Effector memory CD4-positive, alpha-beta T cell (primary cell): ENCODE results near the gene MYO7B.

ENCODE experiments used
- DNase-seq, 3 donors: peaks; one replicate each; pipeline ENCODE4 v3.0.0-alpha.2; 2020
- H3K27ac ChIP-seq: 2 replicates; pipeline ENCODE4 v1.7.0; 2013; ENCODE audit warnings: mild to moderate bottlenecking, low read length, moderate library complexity; ENCODE audit not compliant: insufficient read depth, poor library complexity, severe bottlenecking
- H3K27me3 ChIP-seq: replicated peaks from 2 replicates; pipeline ENCODE4 v1.7.0; 2013; ENCODE audit warnings: mild to moderate bottlenecking, low read length; ENCODE audit not compliant: insufficient read depth, control insufficient read depth, poor library complexity, severe bottlenecking
- H3K36me3 ChIP-seq: 2 replicates; pipeline ENCODE4 v1.7.0; 2013; ENCODE audit warnings: mild to moderate bottlenecking, low read length, moderate library complexity; ENCODE audit not compliant: control insufficient read depth, insufficient read depth
- H3K4me1 ChIP-seq: 2 replicates; pipeline ENCODE4 v1.7.0; 2013; ENCODE audit warnings: low read length, mild to moderate bottlenecking; ENCODE audit not compliant: control insufficient read depth, insufficient read depth, poor library complexity, severe bottlenecking
- H3K4me3 ChIP-seq: 2 replicates; pipeline ENCODE4 v1.7.0; 2013; ENCODE audit warnings: low read length, low read depth, mild to moderate bottlenecking; ENCODE audit not compliant: insufficient read depth, poor library complexity, severe bottlenecking
- H3K9me3 ChIP-seq: 2 replicates; pipeline ENCODE4 v1.7.0; 2013; ENCODE audit warnings: mild to moderate bottlenecking, low read length, moderate library complexity; ENCODE audit not compliant: control insufficient read depth
- total RNA-seq, 3 donors: gene quantifications; one replicate each; lab custom pipeline; 2026; lab: John Stamatoyannopoulos, UW

MYO7B gene
- total RNA-seq: 0 to 0.19 (median 0.09) reads per million in 3 donors

GRCh38 chr2:127535422-127535901, at the start of gene MYO7B:
MYO7B (plus strand) TSS chr2:127535683; CDS start chr2:127559723, 24,040 bp downstream.
- Histone ChIP-seq H3K4me1 (no peaks in the 10 kb centered on the region), H3K4me3 (no peak within 1 kb of the TSS), H3K27ac (no peak within 1 kb of the TSS), H3K9me3 (no peaks in the 10 kb centered on the region), H3K27me3 (peaks cover 5% of the 10 kb centered on the region), H3K36me3 (no peaks in the 10 kb centered on the region)
- no peak for DNase-seq

- Histone ChIP-seq H3K36me3 (peaks cover 64% of the 10 kb centered on the region), H3K9me3 (no peaks in the 10 kb centered on the region), H3K4me3 (no peak overlapping the region), H3K27ac (no peak overlapping the region), H3K27me3 (no peaks in the 10 kb centered on the region), H3K4me1 (no peaks in the 10 kb centered on the region)
- no peak for DNase-seq
Measured at GRCh38 chr2:127485694-127486071, 49.8 kb upstream of the MYO7B start.

GRCh38 chr2:127486247-127487058, 49.0 kb upstream of the MYO7B start:
- no peaks in the 10 kb centered on the region for H3K9me3 ChIP-seq
- no peak overlapping the region for H3K4me3 ChIP-seq
- H3K27ac ChIP-seq: no peak overlapping the region
- no peak for DNase-seq
- H3K4me1 ChIP-seq: no peaks in the 10 kb centered on the region
- no peaks in the 10 kb centered on the region for H3K27me3 ChIP-seq
- H3K36me3 ChIP-seq: peaks cover 63% of the 10 kb centered on the region

GRCh38 chr2:127490283-127490682, 45.2 kb upstream of the MYO7B start:
- Histone ChIP-seq H3K27ac (no peak overlapping the region), H3K4me3 (no peak overlapping the region), H3K36me3 (peaks cover 80% of the 10 kb centered on the region), H3K4me1 (no peaks in the 10 kb centered on the region), H3K9me3 (no peaks in the 10 kb centered on the region), H3K27me3 (no peaks in the 10 kb centered on the region)
- DNase-seq: no peak

- Histone ChIP-seq H3K9me3 (no peaks in the 10 kb centered on the region), H3K27me3 (no peaks in the 10 kb centered on the region), H3K36me3 (peaks cover 66% of the 10 kb centered on the region), H3K4me1 (no peaks in the 10 kb centered on the region), H3K27ac (no peak overlapping the region), H3K4me3 (no peak overlapping the region)
- DNase-seq: no peak
Measured at GRCh38 chr2:127498386-127498785, 37.1 kb upstream of the MYO7B start.

- no peak for DNase-seq
- H3K9me3 ChIP-seq: no peaks in the 10 kb centered on the region
- H3K27ac ChIP-seq: no peak overlapping the region
- no peak overlapping the region for H3K4me3 ChIP-seq
- no peaks in the 10 kb centered on the region for H3K27me3 ChIP-seq
- H3K4me1 ChIP-seq: no peaks in the 10 kb centered on the region
- H3K36me3 ChIP-seq: peaks cover 53% of the 10 kb centered on the region
Measured at GRCh38 chr2:127503491-127503890, 32.0 kb upstream of the MYO7B start.

- no peak overlapping the region for H3K4me3 ChIP-seq
- DNase-seq: no peak
- no peaks in the 10 kb centered on the region for H3K27me3 ChIP-seq
- no peaks in the 10 kb centered on the region for H3K4me1 ChIP-seq
- no peaks in the 10 kb centered on the region for H3K9me3 ChIP-seq
- H3K36me3 ChIP-seq: peaks cover 49% of the 10 kb centered on the region
- no peak overlapping the region for H3K27ac ChIP-seq
Measured at GRCh38 chr2:127504552-127505430, 30.7 kb upstream of the MYO7B start.

GRCh38 chr2:127506510-127506909, 29.0 kb upstream of the MYO7B start:
- Histone ChIP-seq H3K36me3 (peaks cover 38% of the 10 kb centered on the region), H3K27ac (no peak overlapping the region)
- DNase-seq: no peak

GRCh38 chr2:127508023-127508630, 27.4 kb upstream of the MYO7B start:
- Histone ChIP-seq H3K9me3 (no peaks in the 10 kb centered on the region), H3K27ac (no peak overlapping the region), H3K4me1 (no peaks in the 10 kb centered on the region), H3K4me3 (no peak overlapping the region), H3K36me3 (peaks cover 23% of the 10 kb centered on the region), H3K27me3 (no peaks in the 10 kb centered on the region)
- DNase-seq: no peak

More at GRCh38 chr2:127506510-127506909, 29.0 kb upstream of the MYO7B start:
- H3K9me3 ChIP-seq: no peaks in the 10 kb centered on the region
- H3K4me1 ChIP-seq: no peaks in the 10 kb centered on the region
- no peaks in the 10 kb centered on the region for H3K27me3 ChIP-seq
- no peak overlapping the region for H3K4me3 ChIP-seq
